Measurements from ENCODE around the gene BTLA.
"Not testable (repeated sequence)": the region's sequence is repeated elsewhere in the genome, so short reads cannot be mapped to it uniquely, and the experiment has no call there.

DNA sequence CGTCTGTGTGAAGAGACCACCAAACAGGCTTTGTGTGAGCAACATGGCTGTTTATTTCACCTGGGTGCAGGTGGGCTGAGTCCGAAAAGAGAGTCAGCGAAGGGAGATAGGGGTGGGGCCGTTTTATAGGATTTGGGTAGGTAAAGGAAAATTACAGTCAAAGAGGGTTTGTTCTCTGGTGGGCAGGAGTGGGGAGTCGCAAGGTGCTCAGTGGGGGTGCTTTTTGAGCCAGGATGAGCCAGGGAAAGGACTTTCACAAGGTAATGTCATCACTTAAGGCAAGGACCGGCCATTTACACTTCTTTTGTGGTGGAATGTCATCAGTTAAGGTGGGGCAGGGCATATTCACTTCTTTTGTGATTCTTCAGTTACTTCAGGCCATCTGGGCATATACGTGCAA lies 76.4 kb downstream of the BTLA start:
- TF ChIP-seq POLR2AphosphoS5 (IDR thresholded peaks at IDR 0.05; ENCODE audit: low read depth, low read length); TAF1 (IDR thresholded peaks at IDR 0.05; ENCODE audit: borderline replicate concordance, low read depth, low read length): not testable (repeated sequence)

Measured in GM12892 (cell line).